SU-DHL-6 (cell line): ENCODE measurements around the gene ABCG2.

ENCODE experiments used
- CTCF ChIP-seq: fragments of 200-600 bp; sonication (generic); IDR thresholded peaks from one replicate; pipeline ENCODE4 v1.5.1; 2017; ENCODE audit warnings: antibody characterized with exemption, mild to moderate bottlenecking, low read length, moderate library complexity; ENCODE audit not compliant: insufficient read depth, poor library complexity, severe bottlenecking
- EZH2phosphoT487 ChIP-seq: fragments of 200-600 bp; sonication (generic), shearing (Covaris generic); conservative IDR thresholded peaks from 2 replicates; pipeline ENCODE4 v1.6.1; 2018; ENCODE audit warnings: mild to moderate bottlenecking, antibody characterized with exemption, low read length, moderate library complexity, mixed read lengths

GRCh38 chr4:88130003-88130402 lies 28.4 kb downstream of the ABCG2 start:
- no peak for TF ChIP-seq CTCF
- no peak for TF ChIP-seq EZH2phosphoT487
